ENCODE results near the gene HOXD9. TPM values are rescaled to one million over a fixed set of nuclear protein-coding genes. Genes with fewer than 3 reads are reported as not detected.

The HOXD9 gene
- total RNA-seq, 2 experiments from 2014 or later, result not detected

DNA sequence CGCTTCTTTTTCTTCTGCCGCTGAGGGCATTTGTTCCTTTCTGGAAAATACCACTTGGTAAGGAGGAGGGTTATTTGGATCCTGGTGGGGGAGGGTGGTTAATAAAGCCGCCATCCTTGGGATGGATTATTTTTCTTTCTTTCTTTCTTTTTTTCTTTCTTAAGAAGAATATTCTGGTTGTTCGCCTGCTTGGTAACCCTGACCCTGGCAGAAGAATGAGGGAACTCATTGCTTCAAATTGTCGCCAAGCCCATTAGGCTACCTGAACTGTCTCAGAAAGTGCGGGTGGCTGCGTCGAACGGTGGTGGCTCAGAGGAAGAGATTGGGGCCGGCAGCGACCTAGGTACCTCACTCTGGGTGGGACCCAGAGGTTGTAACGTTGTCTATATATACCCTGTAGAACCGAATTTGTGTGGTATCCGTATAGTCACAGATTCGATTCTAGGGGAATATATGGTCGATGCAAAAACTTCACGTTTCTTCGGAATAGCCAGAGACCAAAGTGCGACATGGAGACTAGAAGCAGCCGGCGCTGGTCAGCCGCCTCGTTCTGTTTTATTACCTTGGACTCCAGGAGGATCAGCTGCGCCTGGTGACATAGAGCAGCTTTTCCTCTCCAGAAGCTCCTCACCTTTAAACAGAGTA is 27.5 kb downstream of the HOXD9 start:
- Histone ChIP-seq H3K4me3 (ENCODE audit: low read length) (no peak overlapping the region), H3K27me3 (ENCODE audit: control insufficient read depth in 1 of 2, insufficient read depth in 2 of 2, low read length in 2 of 2) (peaks cover 83 to 96% of the 10 kb centered on the region in 2 experiments), H3K9me3 (ENCODE audit: control insufficient read depth in 1 of 2, insufficient read depth in 1 of 2, low read length in 2 of 2) (peaks cover 0 to 47% of the 10 kb centered on the region in 2 experiments), H3K36me3 (ENCODE audit: insufficient read depth, low read length) (no peaks in the 10 kb centered on the region), H3K4me1 (ENCODE audit: insufficient read depth, low read length) (peaks cover 11% of the 10 kb centered on the region), H3K27ac (ENCODE audit: low read depth in 1 of 2, low read length in 2 of 2) (no peak overlapping the region)
- H3K9me3 Mint-ChIP-seq, result no peaks in the 10 kb centered on the region
- ChIA-PET POLR2A (no interaction called here), CTCF (no interaction called here)
- no peaks in the 10 kb centered on the region for H3K4me1 Mint-ChIP-seq (ENCODE audit: low read depth)
- no peak overlapping the region for H3K27ac Mint-ChIP-seq
- H3K36me3 Mint-ChIP-seq (ENCODE audit: low read depth), result no peaks in the 10 kb centered on the region
- ATAC-seq (ENCODE audit: poor library complexity), result no peak
- H3K27me3 Mint-ChIP-seq, result peaks cover 94% of the 10 kb centered on the region
- DNase-seq, result no peak
- intact Hi-C loops (cut with DNase I, micrococcal nuclease), result no loop called here
- H3K4me3 Mint-ChIP-seq, result no peak overlapping the region
- TF ChIP-seq, protein P1, sequence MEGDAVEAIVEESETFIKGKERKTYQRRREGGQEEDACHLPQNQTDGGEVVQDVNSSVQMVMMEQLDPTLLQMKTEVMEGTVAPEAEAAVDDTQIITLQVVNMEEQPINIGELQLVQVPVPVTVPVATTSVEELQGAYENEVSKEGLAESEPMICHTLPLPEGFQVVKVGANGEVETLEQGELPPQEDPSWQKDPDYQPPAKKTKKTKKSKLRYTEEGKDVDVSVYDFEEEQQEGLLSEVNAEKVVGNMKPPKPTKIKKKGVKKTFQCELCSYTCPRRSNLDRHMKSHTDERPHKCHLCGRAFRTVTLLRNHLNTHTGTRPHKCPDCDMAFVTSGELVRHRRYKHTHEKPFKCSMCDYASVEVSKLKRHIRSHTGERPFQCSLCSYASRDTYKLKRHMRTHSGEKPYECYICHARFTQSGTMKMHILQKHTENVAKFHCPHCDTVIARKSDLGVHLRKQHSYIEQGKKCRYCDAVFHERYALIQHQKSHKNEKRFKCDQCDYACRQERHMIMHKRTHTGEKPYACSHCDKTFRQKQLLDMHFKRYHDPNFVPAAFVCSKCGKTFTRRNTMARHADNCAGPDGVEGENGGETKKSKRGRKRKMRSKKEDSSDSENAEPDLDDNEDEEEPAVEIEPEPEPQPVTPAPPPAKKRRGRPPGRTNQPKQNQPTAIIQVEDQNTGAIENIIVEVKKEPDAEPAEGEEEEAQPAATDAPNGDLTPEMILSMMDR (IDR thresholded peaks at IDR 0.05), result no peak

GRCh38 chr2:176150584-176151441 is 28.3 kb downstream of the HOXD9 start:
- peaks cover 81 to 96% of the 10 kb centered on the region in 2 experiments for H3K27me3 ChIP-seq (ENCODE audit: control insufficient read depth in 1 of 2, insufficient read depth in 2 of 2, low read length in 2 of 2)
- DNase-seq, result no peak
- TF ChIP-seq, protein P1 (IDR thresholded peaks at IDR 0.05), result no peak
- H3K4me1 ChIP-seq (ENCODE audit: insufficient read depth, low read length), result peaks cover 11% of the 10 kb centered on the region
- peaks cover 0 to 50% of the 10 kb centered on the region in 2 experiments for H3K9me3 ChIP-seq (ENCODE audit: control insufficient read depth in 1 of 2, insufficient read depth in 1 of 2, low read length in 2 of 2)
- Mint-ChIP-seq H3K4me3 (no peak overlapping the region), H3K27me3 (peaks cover 94% of the 10 kb centered on the region), H3K4me1 (ENCODE audit: low read depth) (no peaks in the 10 kb centered on the region), H3K36me3 (ENCODE audit: low read depth) (no peaks in the 10 kb centered on the region), H3K27ac (no peak overlapping the region), H3K9me3 (no peaks in the 10 kb centered on the region)
- intact Hi-C loops (cut with DNase I, micrococcal nuclease), result no loop called here
- H3K27ac ChIP-seq (ENCODE audit: low read depth in 1 of 2, low read length in 2 of 2), result no peak overlapping the region
- POLR2A ChIA-PET, result no interaction called here
- no peak for ATAC-seq (ENCODE audit: poor library complexity)
- H3K4me3 ChIP-seq (ENCODE audit: low read length), result no peak overlapping the region
- no peaks in the 10 kb centered on the region for H3K36me3 ChIP-seq (ENCODE audit: insufficient read depth, low read length)
- CTCF ChIA-PET, result interaction anchor here (0.6 kb wide), 1 partner anchor 951 kb away, joined by 3 read pairs; no protein-coding TSS in a partner anchor

DNA sequence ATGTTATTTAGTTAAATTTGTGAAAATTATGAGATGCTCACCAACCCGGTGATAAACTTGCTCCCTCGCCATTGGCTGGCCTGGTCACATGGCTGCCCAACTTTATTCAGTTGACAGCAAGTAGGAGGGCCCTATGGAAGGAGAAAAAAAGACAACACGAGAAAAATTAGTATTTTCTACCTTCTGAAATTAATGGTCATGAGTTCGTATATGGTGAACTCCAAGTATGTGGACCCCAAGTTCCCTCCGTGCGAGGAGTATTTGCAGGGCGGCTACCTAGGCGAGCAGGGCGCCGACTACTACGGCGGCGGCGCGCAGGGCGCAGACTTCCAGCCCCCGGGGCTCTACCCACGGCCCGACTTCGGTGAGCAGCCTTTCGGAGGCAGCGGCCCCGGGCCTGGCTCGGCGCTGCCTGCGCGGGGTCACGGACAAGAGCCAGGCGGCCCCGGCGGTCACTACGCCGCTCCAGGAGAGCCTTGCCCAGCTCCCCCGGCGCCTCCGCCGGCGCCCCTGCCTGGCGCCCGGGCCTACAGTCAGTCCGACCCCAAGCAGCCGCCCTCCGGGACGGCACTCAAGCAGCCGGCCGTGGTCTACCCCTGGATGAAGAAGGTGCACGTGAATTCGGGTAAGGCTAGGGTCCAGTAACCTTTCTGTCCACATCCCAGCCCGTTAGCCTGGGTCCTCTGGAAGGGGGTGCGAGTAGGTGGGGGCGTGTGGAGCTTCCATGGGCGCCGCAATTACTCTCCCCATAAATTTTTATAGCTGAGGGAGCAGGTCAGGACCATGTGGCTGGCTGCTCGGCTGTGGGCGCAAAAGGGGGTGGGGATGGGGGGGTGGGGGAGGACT is 29.1 kb downstream of the HOXD9 start, which contains the start of gene HOXD4:
Gene HOXD4 (plus strand): TSS at position 109 of the 846 bp plus-strand sequence. CDS start 84 bp downstream, at position 193.
- no peak within 1 kb of the TSS for H3K27ac ChIP-seq (ENCODE audit: low read depth in 1 of 2, low read length in 2 of 2)
- ATAC-seq (ENCODE audit: poor library complexity) (no peak), DNase-seq (no peak)
- POLR2A ChIA-PET, result no interaction called here
- H3K4me3 Mint-ChIP-seq, result no peak within 1 kb of the TSS
- no peaks in the 10 kb centered on the region for H3K9me3 Mint-ChIP-seq
- peaks cover 2% of the 10 kb centered on the region for H3K4me1 Mint-ChIP-seq (ENCODE audit: low read depth)
- CTCF ChIA-PET, result interaction anchor here (0.6 kb wide), 1 partner anchor 952 kb away, joined by 3 read pairs; no protein-coding TSS in a partner anchor
- TF ChIP-seq, protein P1 (IDR thresholded peaks at IDR 0.05), result no peak
- H3K9me3 ChIP-seq (ENCODE audit: control insufficient read depth in 1 of 2, insufficient read depth in 1 of 2, low read length in 2 of 2), result peaks cover 0 to 56% of the 10 kb centered on the region in 2 experiments
- H3K4me1 ChIP-seq (ENCODE audit: insufficient read depth, low read length), result peaks cover 11% of the 10 kb centered on the region
- intact Hi-C loops (cut with DNase I, micrococcal nuclease), result no loop called here
- H3K27me3 Mint-ChIP-seq, result peaks cover 94% of the 10 kb centered on the region
- no peaks in the 10 kb centered on the region for H3K36me3 ChIP-seq (ENCODE audit: insufficient read depth, low read length)
- H3K4me3 ChIP-seq (ENCODE audit: low read length), result no peak within 1 kb of the TSS
- H3K27me3 ChIP-seq (ENCODE audit: control insufficient read depth in 1 of 2, insufficient read depth in 2 of 2, low read length in 2 of 2), result peaks cover 78 to 96% of the 10 kb centered on the region in 2 experiments
- H3K27ac Mint-ChIP-seq, result no peak within 1 kb of the TSS
- no peaks in the 10 kb centered on the region for H3K36me3 Mint-ChIP-seq (ENCODE audit: low read depth)

Measured in CD4-positive, alpha-beta T cell (primary cell).